ENCODE results near the gene RUNX3. TPM values are rescaled to one million over a fixed set of nuclear protein-coding genes. Genes with fewer than 3 reads are reported as not detected.

Gene RUNX3
- total and polyA plus RNA-seq, 2 donors (not counting 1 experiment from before 2014, with no cell fraction given) = 86.0 to 127 TPM

DNA sequence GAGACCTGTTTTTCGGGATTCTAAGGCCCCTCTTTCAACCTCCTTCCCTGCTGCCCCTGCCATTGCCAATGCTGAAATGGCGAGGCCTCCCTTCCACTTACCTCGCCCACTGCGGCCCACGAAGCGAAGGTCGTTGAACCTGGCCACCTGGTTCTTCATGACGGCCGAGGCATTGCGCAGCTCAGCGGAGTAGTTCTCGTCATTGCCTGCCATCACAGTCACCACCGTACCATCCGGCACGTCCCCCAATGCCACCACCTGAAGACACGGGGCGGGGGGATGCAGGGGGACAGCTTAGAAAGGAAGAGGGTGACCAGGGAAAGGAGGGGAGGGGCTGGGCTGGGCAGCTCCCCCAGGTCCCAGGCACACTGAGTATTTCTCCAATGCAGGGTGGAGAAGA, 2.6 kb downstream of the RUNX3 start:
- intact Hi-C loops (cut with micrococcal nuclease) = loop anchor here (5.0 kb wide), 1 partner anchor 320 kb away; the partner anchor contains the start of gene RSRP1
- POLR2A ChIA-PET = interaction anchor here (0.6 to 3.3 kb wide), 10 partner anchors 11 to 317 kb away, joined by 3 to 17 read pairs (median 4); no protein-coding TSS in a partner anchor
- Histone ChIP-seq H3K79me2 (ENCODE audit: control insufficient read depth, insufficient read depth, low read length) (peaks cover 85% of the 10 kb centered on the region), H3K27ac (ENCODE audit: low read length in 2 of 2) (peak overlapping the region; percentile 95 to 97), H3K4me1 (ENCODE audit: control insufficient read depth in 2 of 2, insufficient read depth in 2 of 2, low read length in 2 of 2) (peaks cover 74 to 75% of the 10 kb centered on the region in 2 donors), H3K9ac (ENCODE audit: low read length) (peak overlapping the region; percentile 83), H3K9me3 (ENCODE audit: control extremely low read depth in 1 of 3, control insufficient read depth in 2 of 3, insufficient read depth in 1 of 3, low read length in 2 of 3) (peaks cover 0 to 3% (median 0%) of the 10 kb centered on the region in 3 donors), H3K27me3 (replicated peaks in 1 of 4; ENCODE audit: control extremely low read depth in 1 of 4, control insufficient read depth in 3 of 4, insufficient read depth in 4 of 4, low read length in 3 of 4) (no peaks in the 10 kb centered on the region), H3K4me3 (ENCODE audit: control extremely low read depth in 1 of 5, extremely low read depth in 1 of 5, insufficient read depth in 1 of 5, low read depth in 2 of 5, low read length in 4 of 5) (peak overlapping the region; percentile 74 to 93 (median 78)), H3K4me2 (replicated peaks; ENCODE audit: low read depth, low read length, poor library complexity, severe bottlenecking) (peak overlapping the region; percentile 81), H2AFZ (ENCODE audit: insufficient read depth, low read depth, low read length, poor library complexity, severe bottlenecking) (no peak overlapping the region), H3K36me3 (replicated peaks in 1 of 2; ENCODE audit: control extremely low read depth in 1 of 2, control insufficient read depth in 1 of 2, extremely low read depth in 1 of 2, insufficient read depth in 2 of 2, low read length in 1 of 2) (peaks cover 3 to 40% of the 10 kb centered on the region in 2 experiments), H4K20me1 (ENCODE audit: control insufficient read depth, insufficient read depth, low read length, poor library complexity, severe bottlenecking) (peaks cover 74% of the 10 kb centered on the region)
- peak overlapping the region; percentile 98 for H3K4me3 Mint-ChIP-seq
- CTCF ChIA-PET = interaction anchor here (0.7 to 14.6 kb wide), 10 partner anchors 10 to 279 kb away, joined by 3 to 320 read pairs (median 4); no protein-coding TSS in a partner anchor
- WGBS (ENCODE audit: insufficient coverage) = 38% methylated on average over 7 of the region's 17 CpGs
- TF ChIP-seq, protein P1, sequence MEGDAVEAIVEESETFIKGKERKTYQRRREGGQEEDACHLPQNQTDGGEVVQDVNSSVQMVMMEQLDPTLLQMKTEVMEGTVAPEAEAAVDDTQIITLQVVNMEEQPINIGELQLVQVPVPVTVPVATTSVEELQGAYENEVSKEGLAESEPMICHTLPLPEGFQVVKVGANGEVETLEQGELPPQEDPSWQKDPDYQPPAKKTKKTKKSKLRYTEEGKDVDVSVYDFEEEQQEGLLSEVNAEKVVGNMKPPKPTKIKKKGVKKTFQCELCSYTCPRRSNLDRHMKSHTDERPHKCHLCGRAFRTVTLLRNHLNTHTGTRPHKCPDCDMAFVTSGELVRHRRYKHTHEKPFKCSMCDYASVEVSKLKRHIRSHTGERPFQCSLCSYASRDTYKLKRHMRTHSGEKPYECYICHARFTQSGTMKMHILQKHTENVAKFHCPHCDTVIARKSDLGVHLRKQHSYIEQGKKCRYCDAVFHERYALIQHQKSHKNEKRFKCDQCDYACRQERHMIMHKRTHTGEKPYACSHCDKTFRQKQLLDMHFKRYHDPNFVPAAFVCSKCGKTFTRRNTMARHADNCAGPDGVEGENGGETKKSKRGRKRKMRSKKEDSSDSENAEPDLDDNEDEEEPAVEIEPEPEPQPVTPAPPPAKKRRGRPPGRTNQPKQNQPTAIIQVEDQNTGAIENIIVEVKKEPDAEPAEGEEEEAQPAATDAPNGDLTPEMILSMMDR (IDR thresholded peaks at IDR 0.05) = no peak
- no peak for TF ChIP-seq EZH2 (IDR thresholded peaks at IDR 0.05; ENCODE audit: borderline replicate concordance, insufficient read depth, low read depth, low read length, poor library complexity, severe bottlenecking)
- H3K27ac Mint-ChIP-seq = peak overlapping the region; percentile 99
- H3K27me3 Mint-ChIP-seq = no peaks in the 10 kb centered on the region
- peaks cover 72% of the 10 kb centered on the region for H3K4me1 Mint-ChIP-seq
- DNase-seq = no peak
- no peaks in the 10 kb centered on the region for H3K9me3 Mint-ChIP-seq (ENCODE audit: insufficient read depth)
- ATAC-seq (ENCODE audit: low read depth) = no peak
